HepG2 (cell line): Measurements from ENCODE around the gene NR4A2. TPM values are rescaled to one million over a fixed set of nuclear protein-coding genes. Genes with fewer than 3 reads are reported as not detected.

Experiments
- AKNA ChIP-seq: sonication (generic); formaldehyde crosslinking; IDR thresholded peaks from 2 replicates; pipeline ENCODE4 v1.4.0; 2020; ENCODE audit warnings: missing genetic modification reagents, borderline replicate concordance
- ZNF512B ChIP-seq: sonication (generic); formaldehyde crosslinking; IDR thresholded peaks from 2 replicates; pipeline ENCODE4 v1.5.1; 2020; ENCODE audit warnings: missing genetic modification reagents, mild to moderate bottlenecking, borderline replicate concordance
- polyA plus RNA-seq, 8 experiments: library from polyadenylated mRNA; depleted of rRNA in 3 of 8; stranded (reverse) in 7 of 8; unstranded in 1 of 8; fragments of >200 nt; fragmentation: Illumina TruSeq in 4 of 8; extraction: Trizol in 4 of 8; gene quantifications; 2 replicates each; pipeline versions ENCODE4 v1.2.1 to v1.2.3, GENCODE V29; 2011 to 2016; ENCODE audit warnings: low read depth in 4 of 8, missing spikeins in 1 of 8, mixed read lengths in 1 of 8; ENCODE audit not compliant: insufficient read depth in 1 of 8
- total RNA-seq, 5 experiments: library from RNA; depleted of rRNA; stranded (reverse); fragments of >200 nt; fragmentation: Illumina TruSeq; extraction: Trizol; gene quantifications; 2 replicates each; pipeline ENCODE4 v1.2.3, GENCODE V29; 2016; ENCODE audit warnings: low read depth in 1 of 5

The NR4A2 gene
- total and polyA plus RNA-seq, 2 of the 13 experiments (the other 11 are each of a cell fraction or from before 2014, with no cell fraction given), result not detected

- no peak for TF ChIP-seq AKNA
- TF ChIP-seq ZNF512B (CRISPR knock-in tag), result 0 out of 2 replicates have a peak, but pooled peaks have one; percentile 43
Observed at GRCh38 chr2:156333951-156334495, 1.5 kb upstream of the NR4A2 start (continued).
